Adipocyte (in vitro differentiated cells): ENCODE data around the gene RPRD2.
"Not testable (repeated sequence)": the region's sequence is repeated elsewhere in the genome, so short reads cannot be mapped to it uniquely, and the experiment has no call there.

Experiments
- DNase-seq: peaks from one replicate; pipeline ENCODE4 v3.0.0-alpha.2; 2015; ENCODE audit warnings: low read depth
- H3K27me3 ChIP-seq: replicated peaks from 2 replicates; pipeline ENCODE4 v1.7.0; 2013; ENCODE audit warnings: mild to moderate bottlenecking, low read length, moderate library complexity; ENCODE audit not compliant: control insufficient read depth, insufficient read depth
- H3K36me3 ChIP-seq: 2 replicates; pipeline ENCODE4 v1.7.0; 2013; ENCODE audit warnings: low read length, mild to moderate bottlenecking, moderate library complexity; ENCODE audit not compliant: control insufficient read depth, insufficient read depth, severe bottlenecking
- H3K4me1 ChIP-seq: 2 replicates; pipeline ENCODE4 v1.7.0; 2013; ENCODE audit warnings: mild to moderate bottlenecking, low read length, moderate library complexity; ENCODE audit not compliant: control insufficient read depth, insufficient read depth
- H3K4me3 ChIP-seq: 2 replicates; pipeline ENCODE4 v1.7.0; 2013; ENCODE audit warnings: mild to moderate bottlenecking, low read length, moderate library complexity
- H3K9ac ChIP-seq: 2 replicates; pipeline ENCODE4 v1.7.0; 2013; ENCODE audit warnings: mild to moderate bottlenecking, low read length, moderate library complexity
- H3K9me3 ChIP-seq: 2 replicates; pipeline ENCODE4 v1.7.0; 2013; ENCODE audit warnings: mild to moderate bottlenecking, low read length, moderate library complexity; ENCODE audit not compliant: control insufficient read depth

RPRD2 gene

GRCh38 chr1:150395115-150395514 is 31.2 kb downstream of the RPRD2 start:
- H3K9me3 ChIP-seq, H3K27me3 ChIP-seq, DNase-seq, H3K9ac ChIP-seq, H3K4me3 ChIP-seq, H3K36me3 ChIP-seq, H3K4me1 ChIP-seq: not testable (repeated sequence)

GRCh38 chr1:150397392-150398032 is 33.6 kb downstream of the RPRD2 start:
- Histone ChIP-seq H3K4me3 (no peak overlapping the region), H3K9ac (no peak overlapping the region), H3K9me3 (no peaks in the 10 kb centered on the region), H3K4me1 (no peaks in the 10 kb centered on the region), H3K27me3 (no peaks in the 10 kb centered on the region), H3K36me3 (no peaks in the 10 kb centered on the region)
- no peak for DNase-seq

- H3K9ac ChIP-seq, result no peak overlapping the region
- H3K4me1 ChIP-seq, result peaks cover 25% of the 10 kb centered on the region
These were observed 40.5 kb downstream of the RPRD2 start for GRCh38 chr1:150404465-150404864.

GRCh38 chr1:150405660-150406059 is 41.7 kb downstream of the RPRD2 start:
- Histone ChIP-seq H3K27me3 (no peaks in the 10 kb centered on the region), H3K4me3 (no peak overlapping the region), H3K4me1 (peaks cover 37% of the 10 kb centered on the region), H3K9me3 (no peaks in the 10 kb centered on the region), H3K9ac (no peak overlapping the region), H3K36me3 (no peaks in the 10 kb centered on the region)
- no peak for DNase-seq

More at GRCh38 chr1:150404465-150404864, 40.5 kb downstream of the RPRD2 start:
- H3K9me3 ChIP-seq, result no peaks in the 10 kb centered on the region
- H3K36me3 ChIP-seq, result no peaks in the 10 kb centered on the region
- no peaks in the 10 kb centered on the region for H3K27me3 ChIP-seq
- H3K4me3 ChIP-seq, result no peak overlapping the region
- DNase-seq, result no peak

- peaks cover 39% of the 10 kb centered on the region for H3K4me1 ChIP-seq
- H3K9ac ChIP-seq, result no peak overlapping the region
- H3K9me3 ChIP-seq, result no peaks in the 10 kb centered on the region
- no peak overlapping the region for H3K4me3 ChIP-seq
- H3K27me3 ChIP-seq, result no peaks in the 10 kb centered on the region
- DNase-seq, result no peak
- no peaks in the 10 kb centered on the region for H3K36me3 ChIP-seq
These were observed 42.5 kb downstream of the RPRD2 start for GRCh38 chr1:150406483-150406882.

GRCh38 chr1:150407330-150407729 is 43.4 kb downstream of the RPRD2 start:
- Histone ChIP-seq H3K9ac (no peak overlapping the region), H3K9me3 (no peaks in the 10 kb centered on the region), H3K36me3 (no peaks in the 10 kb centered on the region), H3K27me3 (no peaks in the 10 kb centered on the region), H3K4me3 (no peak overlapping the region), H3K4me1 (peaks cover 39% of the 10 kb centered on the region)
- no peak for DNase-seq

GRCh38 chr1:150408800-150409199 is 44.9 kb downstream of the RPRD2 start:
- Histone ChIP-seq H3K36me3 (no peaks in the 10 kb centered on the region), H3K4me1 (peaks cover 37% of the 10 kb centered on the region)

GRCh38 chr1:150409504-150410362 is 45.8 kb downstream of the RPRD2 start:
- Histone ChIP-seq H3K36me3 (no peaks in the 10 kb centered on the region), H3K9me3 (no peaks in the 10 kb centered on the region), H3K4me1 (peaks cover 35% of the 10 kb centered on the region), H3K4me3 (peak overlapping the region; percentile 46), H3K27me3 (no peaks in the 10 kb centered on the region), H3K9ac (peak overlapping the region; percentile 24)
- no peak for DNase-seq

More at GRCh38 chr1:150408800-150409199, 44.9 kb downstream of the RPRD2 start:
- Histone ChIP-seq H3K9ac (peak overlapping the region; percentile 24), H3K4me3 (no peak overlapping the region), H3K9me3 (no peaks in the 10 kb centered on the region), H3K27me3 (no peaks in the 10 kb centered on the region)
- DNase-seq, result no peak

GRCh38 chr1:150410582-150411101 is 46.7 kb downstream of the RPRD2 start:
- peaks cover 32% of the 10 kb centered on the region for H3K4me1 ChIP-seq
- no peak overlapping the region for H3K4me3 ChIP-seq
- DNase-seq, result no peak
- no peaks in the 10 kb centered on the region for H3K36me3 ChIP-seq
- H3K9ac ChIP-seq, result peak overlapping the region; percentile 18
- H3K27me3 ChIP-seq, result no peaks in the 10 kb centered on the region
- H3K9me3 ChIP-seq, result no peaks in the 10 kb centered on the region

- H3K9me3 ChIP-seq, result no peaks in the 10 kb centered on the region
- DNase-seq, result no peak
- no peak overlapping the region for H3K4me3 ChIP-seq
- no peaks in the 10 kb centered on the region for H3K27me3 ChIP-seq
- peaks cover 5% of the 10 kb centered on the region for H3K36me3 ChIP-seq
- H3K9ac ChIP-seq, result no peak overlapping the region
- peaks cover 13% of the 10 kb centered on the region for H3K4me1 ChIP-seq
These were observed 50.6 kb downstream of the RPRD2 start for GRCh38 chr1:150414592-150414991.

GRCh38 chr1:150415800-150416199 is 51.9 kb downstream of the RPRD2 start:
- H3K27me3 ChIP-seq, result no peaks in the 10 kb centered on the region
- no peak overlapping the region for H3K4me3 ChIP-seq
- H3K9me3 ChIP-seq, result no peaks in the 10 kb centered on the region
- H3K9ac ChIP-seq, result no peak overlapping the region
- no peak for DNase-seq
- H3K36me3 ChIP-seq, result peaks cover 8% of the 10 kb centered on the region
- H3K4me1 ChIP-seq, result peaks cover 3% of the 10 kb centered on the region
